Measurements from ENCODE around the gene DRAM1. TPM values are rescaled to one million over a fixed set of nuclear protein-coding genes. Genes with fewer than 3 reads are reported as not detected.

The DRAM1 gene
- total RNA-seq, 1 donor from 2014 or later: 21.5 TPM

DNA sequence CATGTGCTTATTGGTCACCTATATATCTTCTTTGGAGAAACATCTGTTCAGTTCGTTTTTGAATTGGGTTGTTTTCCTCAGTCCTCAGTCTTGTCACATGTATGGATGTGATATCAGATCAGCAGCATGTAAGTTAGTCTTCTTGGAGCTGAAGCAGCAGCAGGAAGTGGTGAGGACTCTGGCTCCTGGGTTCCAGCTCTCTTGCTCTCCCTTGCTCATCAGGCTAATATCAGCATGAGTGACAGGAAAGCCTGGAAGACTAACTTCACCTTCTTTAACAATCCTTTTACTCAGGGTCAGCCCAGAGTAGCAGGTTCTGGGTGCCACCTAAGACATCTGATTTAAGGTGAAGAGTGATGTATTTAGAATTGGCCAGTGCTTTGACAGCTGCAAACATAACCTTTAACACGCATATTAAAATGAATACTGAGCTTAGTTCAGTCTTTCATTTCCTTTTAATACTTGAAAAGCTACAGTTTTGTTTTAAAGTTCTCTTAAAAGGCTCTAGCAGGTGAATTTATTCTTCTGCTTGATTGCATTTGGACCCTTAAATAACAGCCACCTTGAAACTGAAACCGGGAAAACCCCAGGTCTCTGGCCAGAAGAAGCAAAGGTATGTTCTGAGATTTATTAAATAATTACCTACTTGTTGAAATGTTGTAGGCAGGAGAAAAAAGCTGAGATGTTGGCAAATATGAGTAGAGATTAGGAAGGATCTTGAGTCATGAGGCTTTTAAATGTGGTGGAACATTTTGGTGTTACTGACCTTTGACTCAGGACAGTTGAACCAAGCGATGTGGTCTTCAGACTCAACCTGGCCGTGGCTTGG lies 54.3 kb downstream of the DRAM1 start:
- DNase-seq (ENCODE audit: low read depth): no peak
- H3K4me3 ChIP-seq (ENCODE audit: low read depth, low read length): no peak overlapping the region
- TF ChIP-seq CTCF (conservative IDR thresholded peaks at IDR 0.05; ENCODE audit: low read depth, low read length): no peak

- no peak overlapping the region for H3K4me3 ChIP-seq (ENCODE audit: low read depth, low read length)
- TF ChIP-seq CTCF (conservative IDR thresholded peaks at IDR 0.05; ENCODE audit: low read depth, low read length): no peak
- DNase-seq (ENCODE audit: low read depth): no peak
Observed at GRCh38 chr12:101933866-101934514, 56.6 kb downstream of the DRAM1 start.

- no peak for DNase-seq (ENCODE audit: low read depth)
- no peak for TF ChIP-seq CTCF (conservative IDR thresholded peaks at IDR 0.05; ENCODE audit: low read depth, low read length)
- no peak overlapping the region for H3K4me3 ChIP-seq (ENCODE audit: low read depth, low read length)
Observed at GRCh38 chr12:101935890-101936746, 58.7 kb downstream of the DRAM1 start.

DNA sequence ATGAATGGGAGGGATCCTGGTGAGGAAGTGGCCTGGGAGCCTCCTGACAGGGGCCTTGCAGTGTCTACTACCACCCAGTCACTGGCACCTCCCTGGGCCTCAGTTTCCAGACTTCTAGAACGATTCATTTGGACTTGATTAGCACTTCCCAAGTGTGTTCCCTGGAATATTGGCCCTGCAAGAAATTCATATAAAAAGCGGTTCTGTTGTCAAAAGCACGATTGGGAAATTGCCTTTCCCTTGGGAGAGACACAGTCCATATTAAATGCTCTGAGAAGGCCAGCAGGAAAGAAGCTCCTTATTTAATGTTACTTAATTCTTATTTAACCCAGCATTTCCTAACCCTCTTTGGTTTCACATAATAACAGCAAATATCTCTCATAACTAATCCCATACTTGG lies 61.9 kb downstream of the DRAM1 start:
- H3K4me3 ChIP-seq (ENCODE audit: low read depth, low read length): no peak overlapping the region
- no peak for DNase-seq (ENCODE audit: low read depth)
- TF ChIP-seq CTCF (conservative IDR thresholded peaks at IDR 0.05; ENCODE audit: low read depth, low read length): no peak

DNA sequence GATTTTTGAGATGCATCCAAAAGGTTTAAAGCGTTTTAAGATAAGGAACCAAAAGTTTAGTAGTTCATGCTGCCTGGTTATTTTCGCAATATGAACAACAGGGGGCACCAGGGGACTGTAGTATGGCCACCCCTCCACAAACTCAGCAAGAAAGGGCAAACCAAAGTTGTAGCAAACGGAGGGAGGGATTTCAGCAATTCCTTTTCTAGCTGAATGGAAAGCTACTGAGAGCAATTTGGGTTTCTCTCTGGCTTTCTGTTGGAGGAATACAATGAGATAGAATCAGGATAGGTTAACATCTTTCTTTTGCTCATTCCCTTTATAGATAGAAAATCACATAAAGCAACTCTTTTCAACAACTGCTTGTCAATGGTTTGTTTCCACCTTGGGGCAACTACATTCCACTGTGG lies 62.5 kb downstream of the DRAM1 start:
- DNase-seq (ENCODE audit: low read depth): no peak
- TF ChIP-seq CTCF (conservative IDR thresholded peaks at IDR 0.05; ENCODE audit: low read depth, low read length): peak; percentile 91

GRCh38 chr12:101940400-101940950 lies 63.1 kb downstream of the DRAM1 start:
- TF ChIP-seq CTCF (conservative IDR thresholded peaks at IDR 0.05; ENCODE audit: low read depth, low read length): no peak
- DNase-seq (ENCODE audit: low read depth): no peak
- no peak overlapping the region for H3K4me3 ChIP-seq (ENCODE audit: low read depth, low read length)

More for the DNA sequence above, 62.5 kb downstream of the DRAM1 start:
- H3K4me3 ChIP-seq (ENCODE audit: low read depth, low read length): no peak overlapping the region
